Measurements from ENCODE around the gene HEXB.

HEXB gene

DNA sequence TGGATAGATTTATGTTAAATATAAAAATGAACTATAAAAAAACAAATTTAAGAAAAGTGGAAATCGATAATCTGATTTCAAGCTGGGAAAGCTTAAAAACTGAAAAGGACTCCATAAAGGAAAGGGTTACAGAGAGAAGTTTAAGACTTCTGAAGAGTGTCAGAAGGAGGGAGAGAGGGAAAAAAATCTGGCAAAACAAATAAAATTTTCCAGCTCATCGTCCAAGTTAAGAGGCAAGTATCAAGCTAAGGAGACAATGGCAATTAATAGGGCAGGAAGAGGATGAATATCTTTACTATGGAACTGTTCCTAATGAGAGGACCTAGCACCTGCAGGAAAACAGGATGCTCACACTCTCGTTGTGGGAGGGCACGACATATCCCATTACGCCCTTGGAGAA, 20.5 kb upstream of the HEXB start:
- ChIA-PET CTCF (interaction anchor here (0.6 kb wide), 1 partner anchor 201 kb away, joined by 3 read pairs; no protein-coding TSS in a partner anchor), POLR2A (no interaction called here)
- H3K27ac ChIP-seq (ENCODE audit: extremely low read depth, low read depth, low read length): no peak overlapping the region
- H3K36me3 ChIP-seq (ENCODE audit: control insufficient read depth in 2 of 2, insufficient read depth in 1 of 2, low read length in 2 of 2): no peaks in the 10 kb centered on the region
- H3K9me3 ChIP-seq (ENCODE audit: control insufficient read depth, insufficient read depth, low read depth, low read length): no peaks in the 10 kb centered on the region
- no peaks in the 10 kb centered on the region; the same call in none of the 2 replicates for H3K4me1 ChIP-seq (ENCODE audit: control insufficient read depth, insufficient read depth, low read length)
- TF ChIP-seq ZNF621 (tag by site-specific recombination; IDR thresholded peaks at IDR 0.05): no peak
- TF ChIP-seq, protein P1, sequence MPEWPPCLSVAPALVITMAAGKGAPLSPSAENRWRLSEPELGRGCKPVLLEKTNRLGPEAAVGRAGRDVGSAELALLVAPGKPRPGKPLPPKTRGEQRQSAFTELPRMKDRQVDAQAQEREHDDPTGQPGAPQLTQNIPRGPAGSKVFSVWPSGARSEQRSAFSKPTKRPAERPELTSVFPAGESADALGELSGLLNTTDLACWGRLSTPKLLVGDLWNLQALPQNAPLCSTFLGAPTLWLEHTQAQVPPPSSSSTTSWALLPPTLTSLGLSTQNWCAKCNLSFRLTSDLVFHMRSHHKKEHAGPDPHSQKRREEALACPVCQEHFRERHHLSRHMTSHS (tag by site-specific recombination; IDR thresholded peaks at IDR 0.05): no peak
- TF ChIP-seq ZNF837 (tag by site-specific recombination; IDR thresholded peaks at IDR 0.05): no peak
- TF ChIP-seq ZIC2 (tag by site-specific recombination; IDR thresholded peaks at IDR 0.05): no peak
- TF ChIP-seq GLI4 (tag by site-specific recombination; IDR thresholded peaks at IDR 0.05): no peak
- no peak for TF ChIP-seq GLIS2 (tag by site-specific recombination; IDR thresholded peaks at IDR 0.05)
- TF ChIP-seq, protein P2, sequence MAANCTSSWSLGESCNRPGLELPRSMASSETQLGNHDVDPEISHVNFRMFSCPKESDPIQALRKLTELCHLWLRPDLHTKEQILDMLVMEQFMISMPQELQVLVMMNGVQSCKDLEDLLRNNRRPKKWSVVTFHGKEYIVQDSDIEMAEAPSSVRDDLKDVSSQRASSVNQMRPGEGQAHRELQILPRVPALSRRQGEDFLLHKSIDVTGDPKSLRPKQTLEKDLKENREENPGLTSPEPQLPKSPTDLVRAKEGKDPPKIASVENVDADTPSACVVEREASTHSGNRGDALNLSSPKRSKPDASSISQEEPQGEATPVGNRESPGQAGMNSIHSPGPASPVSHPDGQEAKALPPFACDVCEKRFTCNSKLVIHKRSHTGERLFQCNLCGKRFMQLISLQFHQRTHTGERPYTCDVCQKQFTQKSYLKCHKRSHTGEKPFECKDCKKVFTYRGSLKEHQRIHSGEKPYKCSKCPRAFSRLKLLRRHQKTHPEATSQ (tag by site-specific recombination; IDR thresholded peaks at IDR 0.05): no peak
- no peak for TF ChIP-seq SALL2 (tag by site-specific recombination; IDR thresholded peaks at IDR 0.05; ENCODE audit: borderline replicate concordance)
- TF ChIP-seq, protein P3, sequence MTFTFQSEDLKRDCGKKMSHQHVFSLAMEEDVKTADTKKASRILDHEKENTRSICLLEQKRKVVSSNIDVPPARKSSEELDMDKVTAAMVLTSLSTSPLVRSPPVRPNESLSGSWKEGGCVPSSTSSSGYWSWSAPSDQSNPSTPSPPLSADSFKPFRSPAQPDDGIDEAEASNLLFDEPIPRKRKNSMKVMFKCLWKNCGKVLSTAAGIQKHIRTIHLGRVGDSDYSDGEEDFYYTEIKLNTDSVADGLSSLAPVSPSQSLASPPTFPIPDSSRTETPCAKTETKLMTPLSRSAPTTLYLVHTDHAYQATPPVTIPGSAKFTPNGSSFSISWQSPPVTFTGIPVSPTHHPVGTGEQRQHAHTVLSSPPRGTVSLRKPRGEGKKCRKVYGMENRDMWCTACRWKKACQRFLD (tag by site-specific recombination; IDR thresholded peaks at IDR 0.05): no peak
- TF ChIP-seq ZNF660 (tag by site-specific recombination; IDR thresholded peaks at IDR 0.05): no peak
- no peak for TF ChIP-seq ZNF394 (tag by site-specific recombination; IDR thresholded peaks at IDR 0.05; ENCODE audit: borderline replicate concordance)
- TF ChIP-seq, protein P4, sequence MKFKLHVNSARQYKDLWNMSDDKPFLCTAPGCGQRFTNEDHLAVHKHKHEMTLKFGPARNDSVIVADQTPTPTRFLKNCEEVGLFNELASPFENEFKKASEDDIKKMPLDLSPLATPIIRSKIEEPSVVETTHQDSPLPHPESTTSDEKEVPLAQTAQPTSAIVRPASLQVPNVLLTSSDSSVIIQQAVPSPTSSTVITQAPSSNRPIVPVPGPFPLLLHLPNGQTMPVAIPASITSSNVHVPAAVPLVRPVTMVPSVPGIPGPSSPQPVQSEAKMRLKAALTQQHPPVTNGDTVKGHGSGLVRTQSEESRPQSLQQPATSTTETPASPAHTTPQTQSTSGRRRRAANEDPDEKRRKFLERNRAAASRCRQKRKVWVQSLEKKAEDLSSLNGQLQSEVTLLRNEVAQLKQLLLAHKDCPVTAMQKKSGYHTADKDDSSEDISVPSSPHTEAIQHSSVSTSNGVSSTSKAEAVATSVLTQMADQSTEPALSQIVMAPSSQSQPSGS (tag by site-specific recombination; IDR thresholded peaks at IDR 0.05; ENCODE audit: low read depth): no peak
- TF ChIP-seq, protein P5, sequence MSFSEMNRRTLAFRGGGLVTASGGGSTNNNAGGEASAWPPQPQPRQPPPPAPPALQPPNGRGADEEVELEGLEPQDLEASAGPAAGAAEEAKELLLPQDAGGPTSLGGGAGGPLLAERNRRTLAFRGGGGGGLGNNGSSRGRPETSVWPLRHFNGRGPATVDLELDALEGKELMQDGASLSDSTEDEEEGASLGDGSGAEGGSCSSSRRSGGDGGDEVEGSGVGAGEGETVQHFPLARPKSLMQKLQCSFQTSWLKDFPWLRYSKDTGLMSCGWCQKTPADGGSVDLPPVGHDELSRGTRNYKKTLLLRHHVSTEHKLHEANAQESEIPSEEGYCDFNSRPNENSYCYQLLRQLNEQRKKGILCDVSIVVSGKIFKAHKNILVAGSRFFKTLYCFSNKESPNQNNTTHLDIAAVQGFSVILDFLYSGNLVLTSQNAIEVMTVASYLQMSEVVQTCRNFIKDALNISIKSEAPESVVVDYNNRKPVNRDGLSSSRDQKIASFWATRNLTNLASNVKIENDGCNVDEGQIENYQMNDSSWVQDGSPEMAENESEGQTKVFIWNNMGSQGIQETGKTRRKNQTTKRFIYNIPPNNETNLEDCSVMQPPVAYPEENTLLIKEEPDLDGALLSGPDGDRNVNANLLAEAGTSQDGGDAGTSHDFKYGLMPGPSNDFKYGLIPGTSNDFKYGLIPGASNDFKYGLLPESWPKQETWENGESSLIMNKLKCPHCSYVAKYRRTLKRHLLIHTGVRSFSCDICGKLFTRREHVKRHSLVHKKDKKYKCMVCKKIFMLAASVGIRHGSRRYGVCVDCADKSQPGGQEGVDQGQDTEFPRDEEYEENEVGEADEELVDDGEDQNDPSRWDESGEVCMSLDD (tag by site-specific recombination; IDR thresholded peaks at IDR 0.05): no peak
- no peak for TF ChIP-seq ZFP37 (tag by site-specific recombination; IDR thresholded peaks at IDR 0.05)
- no peak overlapping the region for H3K4me3 ChIP-seq (ENCODE audit: low read depth, low read length)

DNA sequence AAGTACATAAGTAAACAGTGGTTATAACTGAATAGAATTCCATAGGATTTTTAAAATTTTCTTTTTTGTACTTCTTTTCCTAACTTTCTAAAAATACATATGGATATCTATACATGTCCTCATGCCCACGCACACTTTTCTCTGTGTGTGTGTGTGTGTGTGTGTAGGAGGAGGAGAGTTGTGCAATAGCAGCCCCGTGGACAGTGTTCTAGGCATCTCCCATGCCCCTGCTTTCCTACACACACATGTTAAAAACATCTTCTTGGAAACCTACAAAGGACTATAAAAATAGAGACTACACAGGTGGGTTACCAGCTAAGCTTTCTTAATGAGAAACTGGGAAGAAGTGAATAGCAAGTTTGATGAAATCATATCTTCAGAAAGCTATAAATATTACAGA, 19.8 kb upstream of the HEXB start:
- Histone ChIP-seq H3K9me3 (ENCODE audit: control insufficient read depth, insufficient read depth, low read depth, low read length) (no peaks in the 10 kb centered on the region), H3K4me3 (ENCODE audit: low read depth, low read length) (no peak overlapping the region), H3K36me3 (ENCODE audit: control insufficient read depth in 2 of 2, insufficient read depth in 1 of 2, low read length in 2 of 2) (no peaks in the 10 kb centered on the region), H3K4me1 (ENCODE audit: control insufficient read depth, insufficient read depth, low read length) (no peaks in the 10 kb centered on the region; the same call in none of the 2 replicates), H3K27ac (ENCODE audit: extremely low read depth, low read depth, low read length) (no peak overlapping the region)
- ChIA-PET POLR2A (interaction anchor here (0.5 kb wide), 1 partner anchor 120 kb away, joined by 3 read pairs; no protein-coding TSS in a partner anchor), CTCF (no interaction called here)
- TF ChIP-seq, protein P6, sequence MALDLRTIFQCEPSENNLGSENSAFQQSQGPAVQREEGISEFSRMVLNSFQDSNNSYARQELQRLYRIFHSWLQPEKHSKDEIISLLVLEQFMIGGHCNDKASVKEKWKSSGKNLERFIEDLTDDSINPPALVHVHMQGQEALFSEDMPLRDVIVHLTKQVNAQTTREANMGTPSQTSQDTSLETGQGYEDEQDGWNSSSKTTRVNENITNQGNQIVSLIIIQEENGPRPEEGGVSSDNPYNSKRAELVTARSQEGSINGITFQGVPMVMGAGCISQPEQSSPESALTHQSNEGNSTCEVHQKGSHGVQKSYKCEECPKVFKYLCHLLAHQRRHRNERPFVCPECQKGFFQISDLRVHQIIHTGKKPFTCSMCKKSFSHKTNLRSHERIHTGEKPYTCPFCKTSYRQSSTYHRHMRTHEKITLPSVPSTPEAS (tag by site-specific recombination; IDR thresholded peaks at IDR 0.05): peak; percentile 37; the same call in 1 of the 2 replicates
- TF ChIP-seq ZFHX2 (tag by site-specific recombination; conservative IDR thresholded peaks at IDR 0.05) (peak; percentile 91), ZNF10 (tag by site-specific recombination; IDR thresholded peaks at IDR 0.05) (no peak), SP3 (tag by site-specific recombination; IDR thresholded peaks at IDR 0.05) (no peak), EGR2 (tag by site-specific recombination; IDR thresholded peaks at IDR 0.05; ENCODE audit: low read depth) (peak; percentile 84), ZNF274 (IDR thresholded peaks at IDR 0.05; ENCODE audit: low read length) (no peak), ZNF274 (tag by site-specific recombination; IDR thresholded peaks at IDR 0.05; ENCODE audit: borderline replicate concordance) (no peak)
